GM21576 (cell line): ENCODE measurements around the gene DCUN1D3.
"Not testable (repeated sequence)": the region's sequence is repeated elsewhere in the genome, so short reads cannot be mapped to it uniquely, and the experiment has no call there.

Experiments used
- ATAC-seq: cut with Tn5 transposase; IDR thresholded peaks from one replicate; pipeline ENCODE4 v1.9.1; 2021; ENCODE audit warnings: mild to moderate bottlenecking, moderate library complexity; ENCODE audit not compliant: unreplicated experiment

The DCUN1D3 gene

DNA sequence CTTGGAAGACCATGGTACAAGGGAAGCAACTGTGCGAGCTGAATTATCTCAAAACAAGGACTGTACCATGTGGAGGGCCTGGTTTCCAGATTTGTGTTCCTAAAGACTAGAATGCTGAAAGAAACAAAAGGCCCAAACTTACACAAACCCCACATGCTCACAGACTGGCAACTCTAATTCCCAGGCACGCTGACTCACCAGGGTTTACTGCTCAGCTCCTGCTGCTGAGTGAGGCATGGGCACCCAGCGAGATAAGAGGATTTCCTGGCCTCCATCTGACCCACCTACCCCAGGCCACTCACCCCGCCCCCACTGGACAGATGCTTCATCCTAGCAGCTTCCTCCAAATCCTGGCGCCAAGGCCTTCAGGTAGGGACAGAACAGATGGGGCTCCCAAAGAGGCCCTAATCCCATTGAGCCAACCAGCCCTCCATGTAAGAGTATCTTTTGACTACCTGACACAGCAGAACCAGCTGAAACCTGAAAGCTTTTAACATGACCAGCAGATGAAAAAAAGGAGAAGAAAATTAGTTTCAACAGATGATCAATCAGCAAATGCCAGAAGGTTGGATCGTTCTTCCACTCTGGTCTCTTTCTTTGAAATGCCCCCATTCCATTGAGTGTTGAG lies 33.9 kb downstream of the DCUN1D3 start:
- ATAC-seq, result no peak

DNA sequence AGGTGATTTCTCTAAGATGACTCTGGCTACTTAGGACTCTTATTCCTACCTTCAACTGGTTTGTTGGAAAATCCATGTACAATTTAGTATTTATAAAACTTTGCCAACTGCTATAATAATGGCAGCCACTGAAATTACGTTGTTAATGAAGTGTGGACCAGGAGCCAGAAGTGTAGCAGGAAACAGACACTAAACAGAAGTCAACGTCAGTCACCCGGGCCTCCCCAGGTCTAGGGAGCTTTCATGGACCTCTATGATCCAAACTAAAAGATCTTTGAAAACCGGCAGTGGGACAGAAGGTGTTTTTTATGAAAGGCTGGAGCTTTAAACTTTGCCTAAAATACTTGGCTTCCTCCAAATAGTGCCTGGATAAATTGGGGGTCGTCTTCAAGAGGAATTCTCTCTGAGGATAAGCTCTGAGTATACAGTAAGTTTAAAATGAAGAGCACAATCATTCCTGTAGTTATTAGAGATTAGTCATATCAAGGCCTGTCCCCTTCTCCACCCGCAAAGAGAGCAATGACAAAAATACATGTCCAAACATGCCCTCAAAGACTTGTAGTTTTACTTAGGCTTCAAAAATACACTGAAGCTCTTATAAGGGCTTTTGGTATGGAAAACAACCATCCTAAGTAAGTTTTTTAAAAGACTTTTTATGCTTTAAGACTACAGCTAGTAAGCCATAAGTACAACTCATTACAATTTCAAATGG lies 34.6 kb downstream of the DCUN1D3 start:
- ATAC-seq, result peak; percentile 57

DNA sequence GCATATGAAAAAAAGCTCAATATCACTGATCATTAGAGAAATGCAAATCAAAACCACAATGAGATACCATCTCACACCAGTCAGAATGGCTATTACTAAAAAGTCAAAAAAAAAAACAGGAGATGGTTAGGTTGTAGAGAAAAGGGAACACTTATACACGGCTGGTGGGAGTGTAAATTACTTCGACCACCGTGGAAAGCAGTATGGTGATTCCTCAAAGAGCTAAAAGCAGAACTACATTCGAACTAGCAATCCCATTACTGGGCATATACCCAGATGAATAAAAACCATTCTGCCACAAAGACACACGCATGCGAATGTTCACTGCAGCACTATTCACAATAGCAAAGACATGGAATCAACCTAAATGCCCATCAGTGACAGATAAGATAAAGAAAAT lies 35.8 kb downstream of the DCUN1D3 start:
- not testable (repeated sequence) for ATAC-seq

DNA sequence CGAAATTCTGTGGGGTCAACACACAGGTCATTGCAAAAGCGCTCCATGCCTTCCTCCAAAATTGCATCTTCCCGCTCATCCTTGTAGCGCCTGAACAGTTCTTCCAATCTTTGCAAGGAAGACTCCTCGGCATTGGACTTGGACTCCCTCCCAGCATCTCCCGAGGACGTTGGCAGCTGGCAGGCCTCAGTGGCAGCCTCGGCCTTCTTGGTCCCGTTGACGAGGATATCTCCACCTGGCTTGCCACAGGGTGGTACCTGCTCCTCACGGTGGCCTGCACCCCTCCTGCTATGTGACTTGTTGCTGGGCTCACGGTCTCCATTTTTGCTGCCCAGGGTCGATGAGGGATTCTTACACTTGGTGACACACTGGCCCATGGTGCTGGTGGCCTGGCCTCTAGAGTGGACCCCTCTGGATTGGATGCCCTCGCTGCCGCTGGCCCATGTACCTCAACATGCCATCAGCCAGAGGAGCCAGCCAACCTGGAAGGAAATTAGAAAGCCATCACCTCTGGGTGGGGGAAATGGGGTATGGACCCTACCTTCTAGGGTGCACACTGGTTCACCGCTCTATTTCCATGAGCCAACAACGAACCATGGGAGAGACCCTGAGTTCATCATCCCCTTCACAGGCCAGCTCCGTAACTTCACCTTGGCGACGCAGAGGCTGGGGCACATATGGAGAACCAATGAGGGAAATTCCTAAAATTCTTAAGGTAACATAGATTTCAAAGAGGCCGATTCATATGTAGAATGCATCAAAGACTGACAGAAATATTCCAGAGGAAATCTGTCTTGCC lies 37.8 kb downstream of the DCUN1D3 start:
- ATAC-seq, result no peak

DNA sequence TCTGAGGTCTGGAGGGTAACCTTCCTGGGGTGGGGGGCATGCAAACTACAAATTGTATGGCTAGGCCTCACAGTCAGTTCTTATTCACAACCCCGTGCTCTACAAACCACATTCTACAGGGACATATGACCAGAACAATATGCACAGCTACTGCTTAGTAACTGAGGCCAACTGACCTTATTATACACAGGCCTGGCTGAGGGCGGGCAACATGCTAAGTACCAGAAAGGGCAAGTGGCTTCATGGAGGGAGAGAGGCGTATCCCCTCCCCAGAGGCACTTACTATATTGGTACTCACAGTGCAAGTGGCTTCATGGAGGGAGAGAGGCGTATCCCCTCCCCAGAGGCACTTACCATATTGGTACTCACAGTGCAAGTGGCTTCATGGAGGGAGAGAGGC lies 39.2 kb downstream of the DCUN1D3 start:
- not testable (repeated sequence) for ATAC-seq

DNA sequence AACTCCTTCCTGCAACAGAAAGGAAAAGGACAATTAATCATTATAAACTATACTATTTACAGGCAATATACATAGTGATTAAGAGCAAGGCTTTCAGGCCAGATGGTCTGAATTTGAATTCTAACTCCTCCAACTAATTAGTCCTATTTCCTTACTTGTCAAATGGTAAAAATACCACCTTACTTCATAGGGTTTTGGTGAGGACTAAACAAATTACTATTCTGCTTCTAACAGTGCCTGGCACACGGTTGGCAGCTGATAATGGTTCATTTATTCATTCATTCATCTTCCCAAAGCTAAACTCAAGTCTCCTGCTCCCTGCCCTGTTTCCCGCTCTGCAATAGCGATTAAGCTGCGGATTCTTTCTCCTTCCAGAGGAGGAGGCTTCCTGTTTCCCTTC lies 39.8 kb downstream of the DCUN1D3 start:
- ATAC-seq, result no peak

DNA sequence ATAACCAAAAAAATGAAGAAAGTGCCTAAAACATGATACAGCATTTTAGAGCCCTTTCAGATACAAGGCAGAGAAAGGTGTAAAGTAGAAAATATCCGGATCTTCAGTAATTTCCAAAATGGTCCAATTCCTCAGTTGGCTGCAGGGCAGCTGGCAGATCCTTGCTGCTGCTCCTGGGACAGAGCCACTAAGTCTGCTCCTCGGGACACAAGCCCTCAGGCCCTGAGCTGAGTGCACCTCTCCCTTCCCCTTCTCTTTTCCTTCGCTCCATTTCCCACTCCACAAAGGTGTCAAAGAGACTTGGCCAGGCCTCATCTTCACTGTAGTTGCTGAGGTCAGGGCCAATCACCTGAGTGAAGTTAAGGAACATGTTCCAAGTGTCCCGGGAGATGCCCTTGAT lies 40.5 kb downstream of the DCUN1D3 start:
- no peak for ATAC-seq

DNA sequence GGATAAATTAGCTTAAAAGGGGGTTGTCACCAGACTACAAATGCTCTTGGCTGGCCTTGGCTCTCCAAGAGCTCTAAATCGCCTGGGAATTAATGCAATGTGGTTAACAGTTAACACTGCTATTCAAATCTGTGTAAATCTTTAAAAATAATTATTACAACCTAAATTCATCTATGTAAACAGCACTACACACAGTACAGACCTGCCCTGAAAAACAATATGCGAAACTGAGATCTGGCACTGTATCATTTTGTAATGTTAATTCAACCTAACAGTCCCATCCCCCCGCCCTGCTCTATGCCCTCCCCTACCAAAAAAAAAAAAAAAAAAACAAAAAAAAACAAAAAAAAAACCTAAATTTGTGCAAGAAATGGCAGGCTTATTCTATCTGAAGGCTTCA lies 40.9 kb downstream of the DCUN1D3 start:
- no peak for ATAC-seq

DNA sequence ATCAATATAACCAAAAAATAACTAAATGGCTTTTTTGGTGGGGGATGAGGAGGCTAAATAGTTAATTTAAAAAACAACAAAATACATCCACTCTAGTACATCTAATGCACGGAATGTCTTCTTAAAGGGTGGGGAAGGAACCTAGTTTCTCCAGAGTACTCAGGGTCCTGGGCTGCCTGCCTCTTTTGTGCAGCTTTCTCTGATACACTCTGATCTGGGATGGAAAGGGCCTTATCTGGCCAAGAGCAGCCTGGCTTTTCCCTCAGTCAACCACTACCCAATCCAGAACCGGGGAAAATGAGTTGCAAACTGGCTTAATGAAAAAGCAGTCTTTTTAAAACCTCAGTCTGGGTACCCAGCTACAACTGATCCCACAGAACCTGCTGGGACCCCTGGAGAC lies 42.9 kb downstream of the DCUN1D3 start:
- no peak for ATAC-seq

DNA sequence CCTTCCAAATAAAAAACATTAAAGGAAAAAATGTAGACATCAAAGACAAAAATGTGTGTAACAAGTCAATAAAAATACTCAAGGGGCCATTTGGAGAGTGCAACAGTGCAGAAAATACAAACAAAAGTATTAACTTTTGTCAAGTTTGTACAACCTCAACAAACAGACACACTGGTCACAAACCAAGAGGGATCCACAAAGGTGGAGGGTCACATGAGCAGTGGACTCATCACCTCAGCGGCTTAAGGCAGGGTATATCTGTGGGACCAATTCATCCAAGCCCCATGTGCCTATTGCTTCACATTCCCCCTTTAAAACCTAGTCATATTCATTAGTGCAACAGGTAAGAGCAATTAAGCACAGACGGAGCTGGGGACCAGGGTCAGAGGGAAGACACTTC lies 45.2 kb downstream of the DCUN1D3 start:
- no peak for ATAC-seq

DNA sequence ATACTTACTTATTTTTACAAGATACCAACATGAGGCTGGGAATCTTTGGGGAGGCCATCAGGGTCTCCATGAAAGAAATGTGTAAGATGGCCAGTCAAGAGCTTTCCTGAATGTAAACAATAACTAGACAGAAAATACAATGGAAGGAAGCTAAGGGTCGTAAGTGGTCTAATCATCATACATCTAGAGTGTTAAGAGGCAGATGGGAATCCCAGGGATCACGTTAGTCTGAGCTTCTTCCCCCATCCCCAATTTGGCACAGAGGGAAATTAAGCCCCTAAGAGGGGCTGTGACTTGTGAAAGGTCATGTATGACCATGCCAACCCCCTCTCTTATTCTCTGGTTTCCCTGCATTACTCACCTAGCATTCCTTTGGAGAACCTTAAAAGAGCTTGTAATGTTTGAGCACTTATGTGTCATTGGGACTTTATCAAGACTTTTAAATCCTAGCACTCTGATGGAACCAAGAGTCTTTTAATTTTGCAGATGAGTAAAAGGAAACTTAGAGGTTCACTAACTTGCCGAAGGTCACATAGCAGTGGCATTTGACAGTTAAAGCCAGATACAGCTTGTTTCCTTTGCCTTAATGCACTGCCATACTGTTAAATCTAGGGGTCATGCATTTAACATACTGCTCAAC lies 46.1 kb downstream of the DCUN1D3 start:
- ATAC-seq, result no peak

DNA sequence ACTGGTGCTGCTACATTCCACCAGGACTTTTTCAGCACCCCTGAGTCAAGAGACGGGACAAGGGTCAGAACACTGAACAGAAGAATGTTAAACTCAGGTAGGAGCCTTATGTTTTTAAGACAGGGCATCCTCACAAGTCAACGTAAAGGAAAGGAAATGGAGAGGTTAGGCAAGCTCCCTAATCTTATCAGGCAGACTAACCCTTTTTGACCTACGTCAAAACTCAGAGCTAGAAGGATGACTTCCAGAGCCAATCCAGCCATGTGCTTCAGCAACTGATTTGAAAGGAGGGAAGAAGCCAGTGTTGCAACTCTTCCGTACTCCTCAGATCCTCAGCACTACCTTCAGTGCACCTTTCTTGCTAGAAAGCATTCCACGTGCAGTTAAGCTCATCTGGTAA lies 47.0 kb downstream of the DCUN1D3 start:
- no peak for ATAC-seq

DNA sequence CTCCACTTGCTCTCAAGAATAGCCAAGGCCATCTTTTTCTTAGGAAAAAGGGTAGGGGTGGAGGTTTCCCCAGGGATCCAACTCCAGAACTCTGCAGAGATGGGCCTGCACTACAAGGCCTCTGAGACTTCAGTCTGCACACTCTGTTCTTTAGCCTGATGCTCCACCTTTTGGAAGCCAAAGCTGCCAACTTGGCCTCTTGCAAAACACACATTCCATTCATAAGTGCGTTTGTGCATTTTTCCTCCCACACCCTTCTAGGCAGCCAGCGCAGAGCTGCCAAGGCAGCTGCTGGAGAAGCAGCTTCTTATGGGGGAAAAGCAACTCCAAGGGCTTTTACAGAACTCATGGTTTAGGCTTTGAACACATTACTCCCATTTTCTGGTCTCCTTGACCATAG lies 48.6 kb downstream of the DCUN1D3 start:
- ATAC-seq, result no peak

DNA sequence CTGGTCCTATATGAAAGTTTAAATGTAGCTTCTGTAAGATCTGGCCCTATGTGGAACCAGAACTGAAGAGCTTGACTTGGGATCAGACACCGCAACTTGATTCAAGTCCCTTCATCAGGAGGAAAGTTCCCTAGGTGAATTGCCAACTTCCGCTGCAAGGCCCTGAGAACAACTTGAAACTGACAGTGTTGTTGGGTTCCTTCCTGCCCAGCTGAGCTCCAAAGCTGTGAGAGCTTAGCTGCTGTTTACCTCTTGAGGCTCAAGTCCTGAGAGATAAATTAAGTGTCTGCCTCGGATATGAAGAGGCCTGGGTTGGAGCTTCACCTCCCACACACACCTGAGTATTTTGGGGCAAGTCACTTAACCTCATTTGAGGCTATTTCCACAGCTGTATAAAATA lies 49.2 kb downstream of the DCUN1D3 start:
- no peak for ATAC-seq

DNA sequence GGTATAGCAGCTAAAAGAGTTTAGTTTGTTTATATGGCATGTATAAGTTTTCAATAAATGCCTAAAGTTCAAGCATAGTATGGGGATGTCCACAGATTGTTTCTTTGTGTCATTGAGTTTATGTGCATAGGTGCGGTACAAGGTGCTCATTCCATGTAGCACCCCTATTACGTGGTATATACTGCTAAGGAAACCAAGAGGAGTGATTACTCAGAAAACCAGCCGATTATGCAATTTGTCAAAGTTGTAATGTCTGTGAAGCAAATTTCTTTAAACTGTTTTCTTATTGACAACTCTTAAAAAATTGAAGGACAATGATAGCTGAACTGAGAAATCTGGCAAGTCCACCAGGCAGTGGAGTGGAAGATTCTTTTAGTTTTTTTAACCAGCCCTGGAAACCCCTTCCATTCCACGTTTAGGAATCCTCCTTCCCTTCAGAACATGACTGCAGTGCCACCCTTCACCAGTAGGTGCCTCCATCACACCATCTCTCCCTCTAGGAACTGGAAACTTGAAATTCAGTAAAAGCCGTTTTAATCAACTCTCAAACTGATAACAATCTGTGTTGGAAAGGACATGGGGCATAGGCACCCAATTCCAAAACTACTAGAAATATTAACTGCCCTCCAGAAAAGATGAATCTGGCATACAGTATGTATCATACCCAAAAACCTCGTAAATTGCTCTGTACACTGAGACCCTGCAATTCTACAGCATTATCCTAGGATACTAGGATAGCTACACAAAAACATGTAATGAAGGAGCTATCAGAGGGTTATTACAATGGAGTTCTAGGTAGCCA lies 50.4 kb downstream of the DCUN1D3 start:
- no peak for ATAC-seq

DNA sequence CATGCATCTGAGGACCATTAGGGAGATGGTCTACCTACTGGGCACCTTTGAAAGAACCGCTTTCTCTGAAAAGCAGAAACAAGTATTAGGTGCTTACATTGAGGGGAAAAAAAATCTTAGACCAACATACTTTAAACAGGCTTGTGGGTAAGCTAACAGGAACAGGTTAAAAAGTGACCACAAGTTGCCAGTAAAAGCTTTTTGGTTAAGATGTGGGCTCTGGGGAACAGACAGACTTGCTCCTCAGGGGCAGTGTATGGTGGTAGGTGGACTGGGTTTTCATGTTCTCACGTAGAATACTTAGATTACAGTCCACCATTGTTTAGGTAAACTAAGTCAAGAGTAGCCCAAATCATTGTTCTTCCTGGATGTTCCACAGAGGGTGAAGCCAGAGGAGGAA lies 52.6 kb downstream of the DCUN1D3 start:
- no peak for ATAC-seq

DNA sequence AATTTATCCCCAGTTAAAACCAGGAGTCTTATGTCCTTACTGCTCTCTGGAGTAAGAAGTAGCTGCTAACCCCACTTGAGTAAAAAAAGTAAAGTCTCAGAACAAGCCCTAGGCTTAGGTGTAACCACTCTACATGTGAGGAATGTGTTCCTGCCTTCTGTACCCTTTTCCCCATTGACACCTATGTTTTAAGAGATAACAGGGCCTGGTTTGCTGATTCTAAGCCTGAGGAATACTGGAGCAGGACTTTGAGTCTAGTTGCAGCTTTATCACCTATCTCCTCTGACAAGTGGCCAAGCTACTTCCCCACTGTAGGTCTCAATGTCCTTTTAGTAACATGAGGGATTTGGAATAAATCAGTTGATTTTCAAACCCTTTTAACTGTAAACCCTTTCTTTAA lies 53.6 kb downstream of the DCUN1D3 start:
- no peak for ATAC-seq

DNA sequence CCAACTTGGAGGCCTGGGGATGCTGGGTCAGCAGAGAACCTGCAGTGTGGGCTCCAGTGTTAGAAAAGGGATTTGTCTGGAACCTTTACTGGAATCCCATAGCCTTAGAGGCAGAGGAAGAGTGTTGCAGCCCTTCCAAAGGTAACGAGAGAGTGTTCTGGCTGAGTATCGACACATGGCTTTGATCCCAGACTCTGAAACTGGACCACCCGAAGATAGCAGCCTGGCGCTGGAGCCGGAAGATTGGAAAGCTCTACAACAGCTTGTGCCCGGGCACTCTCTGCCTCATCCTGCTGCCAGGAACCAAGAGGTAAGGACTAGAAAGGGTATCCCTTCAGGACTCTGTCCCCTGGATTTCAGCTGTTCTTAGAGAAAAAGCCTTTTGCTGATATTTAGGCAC lies 54.1 kb downstream of the DCUN1D3 start:
- no peak for ATAC-seq

DNA sequence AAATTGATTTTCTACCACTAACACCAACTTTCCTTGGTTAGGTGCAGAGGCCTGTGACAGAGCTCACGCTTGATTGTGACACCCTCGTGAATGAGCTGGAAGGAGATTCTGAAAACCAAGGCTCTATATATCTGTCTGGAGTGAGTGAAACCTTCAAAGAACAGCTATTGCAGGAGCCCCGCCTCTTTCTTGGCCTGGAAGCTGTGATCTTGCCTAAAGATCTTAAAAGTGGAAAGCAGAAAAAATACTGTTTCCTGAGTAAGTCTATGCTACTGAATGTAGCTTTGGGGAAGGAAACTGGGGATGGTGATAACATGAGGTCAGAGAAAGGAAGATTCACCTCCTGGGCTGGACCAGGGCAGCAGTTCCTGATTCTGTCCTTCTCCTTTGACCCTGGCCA lies 55.6 kb downstream of the DCUN1D3 start:
- ATAC-seq, result no peak

DNA sequence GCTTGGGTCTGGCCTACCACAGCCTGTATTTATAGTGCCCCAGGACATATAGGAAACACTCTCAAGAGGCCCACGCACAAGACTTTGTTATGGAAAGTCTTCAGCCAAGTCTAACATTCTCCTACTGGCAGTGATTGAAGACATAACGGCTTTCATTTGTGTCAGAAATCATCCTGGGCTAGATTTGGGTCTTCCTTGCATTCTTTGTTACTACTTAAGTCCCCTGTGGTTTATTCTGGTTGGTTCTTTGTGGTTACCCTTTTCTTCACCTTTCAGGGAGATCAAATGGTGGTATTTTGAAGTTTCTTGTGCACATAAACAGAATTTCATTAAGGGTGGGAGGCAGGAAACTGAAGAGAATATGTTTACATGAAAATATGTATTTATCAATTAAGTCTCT lies 56.1 kb downstream of the DCUN1D3 start:
- ATAC-seq, result no peak

DNA sequence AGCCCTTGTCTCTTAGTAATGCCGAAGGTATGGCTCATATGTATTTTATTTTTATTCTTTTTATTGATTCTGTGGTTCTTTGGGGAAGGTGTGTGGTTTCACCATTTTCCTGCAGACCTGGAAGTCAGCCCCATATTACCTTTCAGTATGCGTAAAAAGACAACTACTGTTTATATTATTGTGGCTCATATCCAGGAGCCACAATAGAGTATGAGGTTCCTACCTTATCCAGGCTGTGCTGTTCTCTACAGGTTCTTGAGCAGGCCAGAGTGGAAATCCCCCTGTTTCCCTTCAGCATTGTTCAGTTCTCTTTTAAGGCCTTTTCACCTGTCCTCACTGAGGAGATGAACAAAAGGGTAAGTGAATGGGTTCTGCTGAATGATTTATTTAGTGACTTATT lies 60.7 kb downstream of the DCUN1D3 start:
- ATAC-seq, result no peak
